Jurkat, Clone E6-1 (cell line): ENCODE measurements around the gene STX12.
"Not testable (repeated sequence)": the region's sequence is repeated elsewhere in the genome, so short reads cannot be mapped to it uniquely, and the experiment has no call there.

Experiments used
- DNase-seq: peaks from one replicate; pipeline ENCODE4 v3.0.0-alpha.2; 2011; ENCODE audit warnings: low read depth, low spot score
- H3K4me3 ChIP-seq: 2 replicates; pipeline ENCODE4 v1.5.1; 2011; ENCODE audit warnings: mild to moderate bottlenecking, low read length, control low read depth, moderate library complexity

The STX12 gene

GRCh38 chr1:27862004-27862403 is 89.0 kb downstream of the STX12 start:
- no peak overlapping the region for H3K4me3 ChIP-seq
- no peak for DNase-seq

- DNase-seq, result no peak
- no peak overlapping the region for H3K4me3 ChIP-seq
Observed at GRCh38 chr1:27862671-27863537, 89.9 kb downstream of the STX12 start.

- DNase-seq, result no peak
- H3K4me3 ChIP-seq, result no peak overlapping the region
Observed at GRCh38 chr1:27863538-27863915, 90.5 kb downstream of the STX12 start.

- DNase-seq, result no peak
- H3K4me3 ChIP-seq, result no peak overlapping the region
Observed at GRCh38 chr1:27864264-27864895, 91.4 kb downstream of the STX12 start.

GRCh38 chr1:27865821-27866220 is 92.8 kb downstream of the STX12 start:
- DNase-seq, result no peak
- H3K4me3 ChIP-seq, result no peak overlapping the region

- H3K4me3 ChIP-seq, result peak overlapping the region; percentile 66
- DNase-seq, result no peak
Observed at GRCh38 chr1:27868556-27868931, 95.5 kb downstream of the STX12 start.

GRCh38 chr1:27868932-27869718 is 96.1 kb downstream of the STX12 start:
- DNase-seq, result peak; percentile 90
- H3K4me3 ChIP-seq, result peak overlapping the region; percentile 66

- peak overlapping the region; percentile 66 for H3K4me3 ChIP-seq
- DNase-seq, result no peak
Observed at GRCh38 chr1:27869719-27870085, 96.7 kb downstream of the STX12 start.

GRCh38 chr1:27871076-27871475 is 98.1 kb downstream of the STX12 start:
- H3K4me3 ChIP-seq, DNase-seq: not testable (repeated sequence)

- no peak for DNase-seq
Observed at GRCh38 chr1:27872059-27872801, 99.2 kb downstream of the STX12 start, which contains the start of gene THEMIS2. TSS of gene THEMIS2 (plus strand) at chr1:27872544. CDS start at chr1:27872572, 28 bp downstream.

GRCh38 chr1:27872802-27873551 is 100.0 kb downstream of the STX12 start:
- peak overlapping the region; percentile 46 for H3K4me3 ChIP-seq
- no peak for DNase-seq

More at GRCh38 chr1:27872059-27872801, 99.2 kb downstream of the STX12 start, which contains the start of gene THEMIS2:
- peak within 1 kb of the TSS; percentile 46 for H3K4me3 ChIP-seq

- no peak overlapping the region for H3K4me3 ChIP-seq
Observed at GRCh38 chr1:27873671-27874384, 100.8 kb downstream of the STX12 start.

More at GRCh38 chr1:27873671-27874384, 100.8 kb downstream of the STX12 start:
- DNase-seq, result no peak
